Measurements from ENCODE around the gene PLXNA4. TPM values are rescaled to one million over a fixed set of nuclear protein-coding genes. Genes with fewer than 3 reads are reported as not detected.

The PLXNA4 gene
- total RNA-seq, 1 experiment from 2014 or later: 0.81 TPM

DNA sequence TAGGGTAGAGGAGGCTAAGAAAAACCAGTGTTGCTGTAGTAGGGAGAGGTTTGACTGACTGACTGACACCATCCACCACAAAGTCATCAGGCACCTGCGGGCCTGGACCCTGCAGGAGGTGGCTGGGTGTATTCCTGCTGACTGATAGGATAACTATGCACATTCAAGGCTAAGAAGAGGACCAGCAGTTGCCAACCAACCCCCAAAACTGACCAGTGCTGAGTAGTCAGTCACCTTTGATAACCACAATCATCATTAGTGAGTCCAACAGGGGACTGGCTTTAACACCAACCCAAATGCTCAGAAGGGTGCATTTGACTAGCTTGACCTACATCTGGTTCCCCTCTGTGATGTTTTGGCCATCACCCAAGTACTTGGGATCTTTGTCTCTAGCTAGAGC, 30.5 kb downstream of the PLXNA4 start:
- ChIA-PET CTCF (interaction anchor here (1.3 kb wide), 1 partner anchor 28 kb away, joined by 6 read pairs; no protein-coding TSS in a partner anchor), POLR2A (no interaction called here)
- no peak for TF ChIP-seq SMAD3 (CRISPR knock-in tag; IDR thresholded peaks at IDR 0.05; ENCODE audit: borderline replicate concordance)
- TF ChIP-seq CREM (CRISPR knock-in tag; IDR thresholded peaks at IDR 0.05): no peak
- TF ChIP-seq ZNF121 (CRISPR knock-in tag; IDR thresholded peaks at IDR 0.05): no peak
- no peak for TF ChIP-seq GTF2I (CRISPR knock-in tag; conservative IDR thresholded peaks at IDR 0.05)
- TF ChIP-seq, protein P1, sequence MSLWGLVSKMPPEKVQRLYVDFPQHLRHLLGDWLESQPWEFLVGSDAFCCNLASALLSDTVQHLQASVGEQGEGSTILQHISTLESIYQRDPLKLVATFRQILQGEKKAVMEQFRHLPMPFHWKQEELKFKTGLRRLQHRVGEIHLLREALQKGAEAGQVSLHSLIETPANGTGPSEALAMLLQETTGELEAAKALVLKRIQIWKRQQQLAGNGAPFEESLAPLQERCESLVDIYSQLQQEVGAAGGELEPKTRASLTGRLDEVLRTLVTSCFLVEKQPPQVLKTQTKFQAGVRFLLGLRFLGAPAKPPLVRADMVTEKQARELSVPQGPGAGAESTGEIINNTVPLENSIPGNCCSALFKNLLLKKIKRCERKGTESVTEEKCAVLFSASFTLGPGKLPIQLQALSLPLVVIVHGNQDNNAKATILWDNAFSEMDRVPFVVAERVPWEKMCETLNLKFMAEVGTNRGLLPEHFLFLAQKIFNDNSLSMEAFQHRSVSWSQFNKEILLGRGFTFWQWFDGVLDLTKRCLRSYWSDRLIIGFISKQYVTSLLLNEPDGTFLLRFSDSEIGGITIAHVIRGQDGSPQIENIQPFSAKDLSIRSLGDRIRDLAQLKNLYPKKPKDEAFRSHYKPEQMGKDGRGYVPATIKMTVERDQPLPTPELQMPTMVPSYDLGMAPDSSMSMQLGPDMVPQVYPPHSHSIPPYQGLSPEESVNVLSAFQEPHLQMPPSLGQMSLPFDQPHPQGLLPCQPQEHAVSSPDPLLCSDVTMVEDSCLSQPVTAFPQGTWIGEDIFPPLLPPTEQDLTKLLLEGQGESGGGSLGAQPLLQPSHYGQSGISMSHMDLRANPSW (CRISPR knock-in tag; conservative IDR thresholded peaks at IDR 0.05; ENCODE audit: low read depth): no peak
- TF ChIP-seq ATF2 (CRISPR knock-in tag; IDR thresholded peaks at IDR 0.05; ENCODE audit: borderline replicate concordance, low read depth): no peak
- TF ChIP-seq, protein P2, sequence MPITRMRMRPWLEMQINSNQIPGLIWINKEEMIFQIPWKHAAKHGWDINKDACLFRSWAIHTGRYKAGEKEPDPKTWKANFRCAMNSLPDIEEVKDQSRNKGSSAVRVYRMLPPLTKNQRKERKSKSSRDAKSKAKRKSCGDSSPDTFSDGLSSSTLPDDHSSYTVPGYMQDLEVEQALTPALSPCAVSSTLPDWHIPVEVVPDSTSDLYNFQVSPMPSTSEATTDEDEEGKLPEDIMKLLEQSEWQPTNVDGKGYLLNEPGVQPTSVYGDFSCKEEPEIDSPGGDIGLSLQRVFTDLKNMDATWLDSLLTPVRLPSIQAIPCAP (CRISPR knock-in tag; IDR thresholded peaks at IDR 0.05): no peak
- no peak for TF ChIP-seq GABPB1 (CRISPR knock-in tag; IDR thresholded peaks at IDR 0.05)
- TF ChIP-seq SMAD4 (CRISPR knock-in tag; IDR thresholded peaks at IDR 0.05): no peak
- TF ChIP-seq NR3C1 (CRISPR knock-in tag; conservative IDR thresholded peaks at IDR 0.05; ENCODE audit: low read depth): no peak
- no peak for DNase-seq (ENCODE audit: low spot score)
- no peak for ATAC-seq
- no peak overlapping the region for H3K27ac Mint-ChIP-seq
- H3K4me3 Mint-ChIP-seq: no peak overlapping the region
- H3K4me1 Mint-ChIP-seq: peaks cover 46% of the 10 kb centered on the region
- peaks cover 34% of the 10 kb centered on the region for H3K9me3 Mint-ChIP-seq
- H3K27me3 Mint-ChIP-seq (ENCODE audit: low read depth): peaks cover 8% of the 10 kb centered on the region
- peaks cover 12% of the 10 kb centered on the region for H3K36me3 Mint-ChIP-seq

DNA sequence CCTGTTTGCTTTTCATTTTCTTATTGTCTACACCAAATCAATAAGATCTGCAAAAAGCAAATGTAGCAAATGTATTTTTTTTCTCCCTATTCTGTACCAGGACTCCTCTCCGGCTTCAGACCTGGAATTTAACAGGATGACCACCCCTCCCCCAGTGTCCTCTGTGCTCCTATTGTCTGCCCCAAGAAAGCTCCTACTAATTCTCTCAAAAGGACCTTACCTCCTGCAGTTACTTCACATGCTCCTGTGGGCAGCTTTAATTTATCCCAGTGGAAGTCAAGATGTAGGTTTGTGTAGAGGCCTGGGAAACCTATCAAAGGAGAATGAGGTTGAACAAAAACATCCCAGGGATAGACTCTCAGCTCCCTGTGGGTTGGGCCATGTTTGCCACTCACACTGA, 31.3 kb downstream of the PLXNA4 start:
- H3K27me3 Mint-ChIP-seq (ENCODE audit: low read depth): peaks cover 8% of the 10 kb centered on the region
- H3K9me3 Mint-ChIP-seq: peaks cover 26% of the 10 kb centered on the region
- TF ChIP-seq SMAD4 (CRISPR knock-in tag; IDR thresholded peaks at IDR 0.05) (no peak), MYBL2 (CRISPR knock-in tag; IDR thresholded peaks at IDR 0.05) (no peak)
- TF ChIP-seq, protein P3, sequence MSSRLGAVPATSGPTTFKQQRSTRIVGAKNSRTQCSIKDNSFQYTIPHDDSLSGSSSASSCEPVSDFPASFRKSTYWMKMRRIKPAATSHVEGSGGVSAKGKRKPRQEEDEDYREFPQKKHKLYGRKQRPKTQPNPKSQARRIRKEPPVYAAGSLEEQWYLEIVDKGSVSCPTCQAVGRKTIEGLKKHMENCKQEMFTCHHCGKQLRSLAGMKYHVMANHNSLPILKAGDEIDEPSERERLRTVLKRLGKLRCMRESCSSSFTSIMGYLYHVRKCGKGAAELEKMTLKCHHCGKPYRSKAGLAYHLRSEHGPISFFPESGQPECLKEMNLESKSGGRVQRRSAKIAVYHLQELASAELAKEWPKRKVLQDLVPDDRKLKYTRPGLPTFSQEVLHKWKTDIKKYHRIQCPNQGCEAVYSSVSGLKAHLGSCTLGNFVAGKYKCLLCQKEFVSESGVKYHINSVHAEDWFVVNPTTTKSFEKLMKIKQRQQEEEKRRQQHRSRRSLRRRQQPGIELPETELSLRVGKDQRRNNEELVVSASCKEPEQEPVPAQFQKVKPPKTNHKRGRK (CRISPR knock-in tag; IDR thresholded peaks at IDR 0.05; ENCODE audit: borderline replicate concordance): no peak
- TF ChIP-seq, protein P4, sequence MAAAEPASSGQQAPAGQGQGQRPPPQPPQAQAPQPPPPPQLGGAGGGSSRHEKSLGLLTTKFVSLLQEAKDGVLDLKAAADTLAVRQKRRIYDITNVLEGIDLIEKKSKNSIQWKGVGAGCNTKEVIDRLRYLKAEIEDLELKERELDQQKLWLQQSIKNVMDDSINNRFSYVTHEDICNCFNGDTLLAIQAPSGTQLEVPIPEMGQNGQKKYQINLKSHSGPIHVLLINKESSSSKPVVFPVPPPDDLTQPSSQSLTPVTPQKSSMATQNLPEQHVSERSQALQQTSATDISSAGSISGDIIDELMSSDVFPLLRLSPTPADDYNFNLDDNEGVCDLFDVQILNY (CRISPR knock-in tag; IDR thresholded peaks at IDR 0.05): no peak
- CTCF ChIA-PET: interaction anchor here (0.7 to 2.5 kb wide), 5 partner anchors 13 to 522 kb away, joined by 3 to 11 read pairs (median 3); no protein-coding TSS in a partner anchor
- peaks cover 50% of the 10 kb centered on the region for H3K4me1 Mint-ChIP-seq
- H3K4me3 Mint-ChIP-seq: no peak overlapping the region; the same call in 1 of the 2 replicates
- H3K36me3 Mint-ChIP-seq: peaks cover 5% of the 10 kb centered on the region; the same call in 1 of the 2 replicates
- POLR2A ChIA-PET: no interaction called here
- DNase-seq (ENCODE audit: low spot score) (no peak), ATAC-seq (peak; percentile 62)
- no peak overlapping the region for H3K27ac Mint-ChIP-seq

- Mint-ChIP-seq H3K9me3 (peaks cover 20% of the 10 kb centered on the region), H3K36me3 (peaks cover 5% of the 10 kb centered on the region; the same call in 1 of the 2 replicates), H3K27me3 (ENCODE audit: low read depth) (peaks cover 9% of the 10 kb centered on the region), H3K4me3 (no peak overlapping the region), H3K4me1 (peaks cover 58% of the 10 kb centered on the region), H3K27ac (no peak overlapping the region)
- TF ChIP-seq, protein P4 (CRISPR knock-in tag; IDR thresholded peaks at IDR 0.05): no peak
- TF ChIP-seq, protein P5, sequence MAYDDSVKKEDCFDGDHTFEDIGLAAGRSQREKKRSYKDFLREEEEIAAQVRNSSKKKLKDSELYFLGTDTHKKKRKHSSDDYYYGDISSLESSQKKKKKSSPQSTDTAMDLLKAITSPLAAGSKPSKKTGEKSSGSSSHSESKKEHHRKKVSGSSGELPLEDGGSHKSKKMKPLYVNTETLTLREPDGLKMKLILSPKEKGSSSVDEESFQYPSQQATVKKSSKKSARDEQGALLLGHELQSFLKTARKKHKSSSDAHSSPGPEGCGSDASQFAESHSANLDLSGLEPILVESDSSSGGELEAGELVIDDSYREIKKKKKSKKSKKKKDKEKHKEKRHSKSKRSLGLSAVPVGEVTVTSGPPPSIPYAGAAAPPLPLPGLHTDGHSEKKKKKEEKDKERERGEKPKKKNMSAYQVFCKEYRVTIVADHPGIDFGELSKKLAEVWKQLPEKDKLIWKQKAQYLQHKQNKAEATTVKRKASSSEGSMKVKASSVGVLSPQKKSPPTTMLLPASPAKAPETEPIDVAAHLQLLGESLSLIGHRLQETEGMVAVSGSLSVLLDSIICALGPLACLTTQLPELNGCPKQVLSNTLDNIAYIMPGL (CRISPR knock-in tag; IDR thresholded peaks at IDR 0.05): no peak
- no peak for TF ChIP-seq MXD4 (CRISPR knock-in tag; IDR thresholded peaks at IDR 0.05; ENCODE audit: borderline replicate concordance)
- ChIA-PET CTCF (interaction anchor here (1.4 to 2.5 kb wide), 2 partner anchors 14 to 26 kb away, joined by 5 to 11 read pairs; no protein-coding TSS in a partner anchor), POLR2A (no interaction called here)
- no peak for ATAC-seq
- no peak for DNase-seq (ENCODE audit: low spot score)
Measured at GRCh38 chr7:132544025-132544424, 32.2 kb downstream of the PLXNA4 start.

Measured in WTC11 (cell line).